AG10803 (cell line): ENCODE measurements around the gene IL31.
"Not testable (repeated sequence)": the region's sequence is repeated elsewhere in the genome, so short reads cannot be mapped to it uniquely, and the experiment has no call there.

ENCODE experiments used
- DNase-seq: peaks from one replicate; pipeline ENCODE4 v3.0.0; 2010; ENCODE audit warnings: low read depth
- H3K4me3 ChIP-seq: 2 replicates; pipeline ENCODE4 v1.5.1; 2011; ENCODE audit warnings: mild to moderate bottlenecking, low read length, control low read depth
- CTCF ChIP-seq: conservative IDR thresholded peaks from 2 replicates; pipeline ENCODE4 v1.5.1; 2011; ENCODE audit warnings: mild to moderate bottlenecking, low read length, control low read depth, inconsistent platforms

Gene IL31

DNA sequence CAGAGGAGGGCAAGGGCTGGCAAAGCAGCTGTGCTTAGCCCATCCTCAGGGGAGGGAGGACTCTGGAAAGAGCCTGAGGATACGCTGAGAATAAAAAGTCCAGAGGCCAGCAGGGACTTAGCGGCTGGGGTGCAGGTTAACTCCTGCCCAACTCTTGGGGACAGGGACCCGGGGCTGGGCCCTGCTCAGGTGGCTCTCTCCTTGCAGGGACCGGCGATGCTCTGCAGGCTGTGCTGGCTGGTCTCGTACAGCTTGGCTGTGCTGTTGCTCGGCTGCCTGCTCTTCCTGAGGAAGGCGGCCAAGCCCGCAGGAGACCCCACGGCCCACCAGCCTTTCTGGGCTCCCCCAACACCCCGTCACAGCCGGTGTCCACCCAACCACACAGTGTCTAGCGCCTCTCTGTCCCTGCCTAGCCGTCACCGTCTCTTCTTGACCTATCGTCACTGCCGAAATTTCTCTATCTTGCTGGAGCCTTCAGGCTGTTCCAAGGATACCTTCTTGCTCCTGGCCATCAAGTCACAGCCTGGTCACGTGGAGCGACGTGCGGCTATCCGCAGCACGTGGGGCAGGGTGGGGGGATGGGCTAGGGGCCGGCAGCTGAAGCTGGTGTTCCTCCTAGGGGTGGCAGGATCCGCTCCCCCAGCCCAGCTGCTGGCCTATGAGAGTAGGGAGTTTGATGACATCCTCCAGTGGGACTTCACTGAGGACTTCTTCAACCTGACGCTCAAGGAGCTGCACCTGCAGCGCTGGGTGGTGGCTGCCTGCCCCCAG is 32.3 kb upstream of the IL31 start:
- DNase-seq = no peak
- no peak overlapping the region for H3K4me3 ChIP-seq
- TF ChIP-seq CTCF = no peak

GRCh38 chr12:122205053-122205925 is 31.3 kb upstream of the IL31 start:
- TF ChIP-seq CTCF = no peak
- DNase-seq = no peak
- H3K4me3 ChIP-seq = no peak overlapping the region

GRCh38 chr12:122204167-122205052 is 30.4 kb upstream of the IL31 start:
- peak overlapping the region; percentile 26 for H3K4me3 ChIP-seq
- TF ChIP-seq CTCF = no peak
- no peak for DNase-seq

- TF ChIP-seq CTCF = no peak
- peak; percentile 27 for DNase-seq
- peak within 1 kb of the TSS; percentile 65 for H3K4me3 ChIP-seq
These were observed 29.5 kb upstream of the IL31 start, which contains the start of gene B3GNT4 for GRCh38 chr12:122203301-122204166. B3GNT4 (plus strand) TSS chr12:122203709; CDS start chr12:122204619, 910 bp downstream.

GRCh38 chr12:122202811-122203210 is 28.8 kb upstream of the IL31 start:
- H3K4me3 ChIP-seq = peak overlapping the region; percentile 65
- DNase-seq = not testable (repeated sequence)

GRCh38 chr12:122202017-122202416 is 28.0 kb upstream of the IL31 start:
- DNase-seq = no peak
- no peak for TF ChIP-seq CTCF
- H3K4me3 ChIP-seq = no peak overlapping the region
